B cell (primary cell): Measurements from ENCODE around the gene APOBEC4. TPM values are rescaled to one million over a fixed set of nuclear protein-coding genes. Genes with fewer than 3 reads are reported as not detected.
"Not testable (repeated sequence)": the region's sequence is repeated elsewhere in the genome, so short reads cannot be mapped to it uniquely, and the experiment has no call there.

Experiments
- ATAC-seq: fragments of 200-7000 bp; cut with Tn5 transposase; one replicate; pipeline ENCODE4 v1.10.0; 2021; ENCODE audit warnings: low read depth, mild to moderate bottlenecking, moderate number of reproducible peaks, moderate library complexity
- CTCF ChIA-PET: fragments of 350-600 bp; sonication (Branson Sonifier 250); formaldehyde crosslinking; loops from one replicate; lab custom pipeline; 2021; ENCODE audit warnings: antibody characterized with exemption, inconsistent platforms; lab: Charles Lee
- POLR2A ChIA-PET: fragments of 350-600 bp; sonication (Branson Sonifier 250); formaldehyde crosslinking; loops from one replicate; lab custom pipeline; 2021; ENCODE audit warnings: antibody characterized with exemption; lab: Charles Lee
- DNase-seq: peaks from one replicate; pipeline ENCODE4 v3.0.0; 2013
- H2AFZ ChIP-seq: 2 replicates; pipeline ENCODE4 v1.6.1; 2012; ENCODE audit warnings: mild to moderate bottlenecking, low read depth, low read length; ENCODE audit not compliant: insufficient read depth, poor library complexity, severe bottlenecking
- H3K27ac ChIP-seq, 2 donors: 1 replicate in 1 of 2; 2 replicates in 1 of 2; pipeline ENCODE4 v1.5.1; 2012 to 2013; ENCODE audit warnings: low read length in 2 of 2, mild to moderate bottlenecking in 2 of 2, moderate library complexity in 1 of 2
- H3K27me3 ChIP-seq, 4 experiments: fragments of 200-600 bp in 1 of 4; sonication (generic) in 1 of 4; replicated peaks in 1 of 4; 1 replicate in 2 of 4; 2 replicates in 2 of 4; pipeline versions ENCODE4 v1.6.1 to v1.7.0; 2013 to 2016; ENCODE audit warnings: low read length in 3 of 4, mild to moderate bottlenecking in 2 of 4, mixed read lengths in 1 of 4, moderate library complexity in 1 of 4; ENCODE audit not compliant: insufficient read depth in 4 of 4, control insufficient read depth in 3 of 4; ENCODE audit errors: control extremely low read depth in 1 of 4
- H3K36me3 ChIP-seq, 2 experiments: replicated peaks in 1 of 2; 1 replicate in 1 of 2; 2 replicates in 1 of 2; pipeline versions ENCODE4 v1.6.1 to v1.7.1; 2013; ENCODE audit warnings: low read length in 1 of 2; ENCODE audit not compliant: insufficient read depth in 2 of 2, control insufficient read depth in 1 of 2; ENCODE audit errors: control extremely low read depth in 1 of 2, extremely low read depth in 1 of 2
- H3K4me1 ChIP-seq, 2 donors: fragments of 200-600 bp in 1 of 2; sonication (generic) in 1 of 2; 1 replicate in 1 of 2; 2 replicates in 1 of 2; pipeline versions ENCODE4 v1.5.1 to v1.6.1; 2013 to 2017; ENCODE audit warnings: low read length in 2 of 2; ENCODE audit not compliant: control insufficient read depth in 2 of 2, insufficient read depth in 2 of 2
- H3K4me2 ChIP-seq: replicated peaks from 2 replicates; pipeline ENCODE3; 2012; ENCODE audit warnings: mild to moderate bottlenecking, low read depth, low read length; ENCODE audit not compliant: poor library complexity, severe bottlenecking
- H3K4me3 ChIP-seq, 5 experiments: fragments of 200-600 bp in 1 of 5; sonication (generic) in 1 of 5; 1 replicate in 3 of 5; 2 replicates in 2 of 5; pipeline versions ENCODE4 v1.5.1 to v1.7.0; 2011 to 2016; ENCODE audit warnings: low read length in 4 of 5, mild to moderate bottlenecking in 4 of 5, low read depth in 2 of 5, control low read depth in 1 of 5, moderate library complexity in 1 of 5; ENCODE audit not compliant: insufficient read depth in 1 of 5; ENCODE audit errors: control extremely low read depth in 1 of 5, extremely low read depth in 1 of 5
- H3K79me2 ChIP-seq: fragments of 200-600 bp; sonication (generic); one replicate; pipeline ENCODE4 v1.6.0; 2016; ENCODE audit warnings: low read length; ENCODE audit not compliant: control insufficient read depth, insufficient read depth
- H3K9ac ChIP-seq: fragments of 200-600 bp; sonication (generic); 2 replicates; pipeline ENCODE4 v1.6.1; 2017; ENCODE audit warnings: mild to moderate bottlenecking, low read length, moderate library complexity
- H3K9me3 ChIP-seq, 3 donors: one replicate each; pipeline versions ENCODE4 v1.6.1 to v1.7.1; 2013; ENCODE audit warnings: low read length in 2 of 3; ENCODE audit not compliant: control insufficient read depth in 2 of 3, insufficient read depth in 1 of 3; ENCODE audit errors: control extremely low read depth in 1 of 3
- H4K20me1 ChIP-seq: 2 replicates; pipeline ENCODE4 v1.6.0; 2012; ENCODE audit warnings: mild to moderate bottlenecking, low read length; ENCODE audit not compliant: insufficient read depth, control insufficient read depth, poor library complexity, severe bottlenecking
- H3K27ac Mint-ChIP-seq: one replicate; pipeline ENCODE4 v1.8.0; 2021; ENCODE audit warnings: mixed read lengths
- H3K27me3 Mint-ChIP-seq: one replicate; pipeline ENCODE4 v1.8.0; 2021; ENCODE audit warnings: mixed read lengths
- H3K4me1 Mint-ChIP-seq: one replicate; pipeline ENCODE4 v1.8.0; 2021; ENCODE audit warnings: mixed read lengths
- H3K4me3 Mint-ChIP-seq: one replicate; pipeline ENCODE4 v1.8.0; 2021; ENCODE audit warnings: mixed read lengths
- H3K9me3 Mint-ChIP-seq: one replicate; pipeline ENCODE4 v1.8.0; 2022; ENCODE audit warnings: mixed read lengths; ENCODE audit not compliant: insufficient read depth
- CTCF ChIP-seq: fragments of 200-600 bp; IDR thresholded peaks from one replicate; pipeline ENCODE4 v1.8.0; 2022; ENCODE audit warnings: antibody characterized with exemption, mild to moderate bottlenecking
- EZH2 ChIP-seq: IDR thresholded peaks from 2 replicates; pipeline ENCODE4 v1.6.1; 2012; ENCODE audit warnings: borderline replicate concordance, low read depth, mild to moderate bottlenecking, moderate library complexity, low read length; ENCODE audit not compliant: insufficient read depth, poor library complexity, severe bottlenecking
- WGBS: methylation state at CpG from one replicate; pipeline ENCODE4 v1.1.5; 2013; ENCODE audit warnings: missing lambda C conversion rate; ENCODE audit not compliant: insufficient coverage; 5-methylcytosine and 5-hydroxymethylcytosine counted together
- intact Hi-C: fragments of 100-400 bp; cut with micrococcal nuclease; formaldehyde crosslinking; loops from one replicate; pipeline ENCODE4 v1.10.0; 2022
- polyA plus RNA-seq: library from polyadenylated mRNA; depleted of rRNA; stranded (reverse); fragments of >200 nt; gene quantifications from 2 replicates; pipeline ENCODE4 v1.2.3, GENCODE V29; 2012
- total RNA-seq, 2 donors: library from RNA; stranded (reverse); fragments of 120-200 nt in 1 of 2; gene quantifications; 1 replicate in 1 of 2; 2 replicates in 1 of 2; pipeline versions ENCODE4 v1.2.3 to v1.2.4, GENCODE V29; 2013 to 2022

Gene APOBEC4
- total and polyA plus RNA-seq, 2 donors (not counting 1 experiment from before 2014, with no cell fraction given) = not detected

- Histone ChIP-seq H3K79me2 (no peaks in the 10 kb centered on the region), H3K4me2 (no peak overlapping the region), H3K9ac (no peak overlapping the region), H4K20me1 (no peaks in the 10 kb centered on the region), H3K27ac (no peak overlapping the region), H3K9me3 (no peaks in the 10 kb centered on the region), H2AFZ (no peak overlapping the region), H3K4me3 (no peak overlapping the region), H3K27me3 (no peaks in the 10 kb centered on the region), H3K36me3 (peaks cover 2 to 8% of the 10 kb centered on the region in 2 experiments), H3K4me1 (peaks cover 2 to 9% of the 10 kb centered on the region in 2 donors)
- DNase-seq (no peak), ATAC-seq (no peak)
- CTCF ChIA-PET = interaction anchor here (1.0 kb wide), 1 partner anchor 151 kb away, joined by 3 read pairs; no protein-coding TSS in a partner anchor
- H3K27me3 Mint-ChIP-seq = no peaks in the 10 kb centered on the region
- no peak for TF ChIP-seq CTCF
- TF ChIP-seq EZH2 = no peak
- H3K27ac Mint-ChIP-seq = no peak overlapping the region
- WGBS = no CpG with 5 or more reads among the region's 2 CpGs
- POLR2A ChIA-PET = no interaction called here
- H3K4me1 Mint-ChIP-seq = peaks cover 19% of the 10 kb centered on the region
- H3K9me3 Mint-ChIP-seq = no peaks in the 10 kb centered on the region
- intact Hi-C loops = loop anchor here (5.0 kb wide), 2 partner anchors 98 to 658 kb away; no protein-coding TSS in a partner anchor
- no peak overlapping the region for H3K4me3 Mint-ChIP-seq
These were observed 32.8 kb downstream of the APOBEC4 start for GRCh38 chr1:183620311-183620710.

GRCh38 chr1:183619781-183620180 is 33.3 kb downstream of the APOBEC4 start:
- H3K79me2 ChIP-seq = no peaks in the 10 kb centered on the region
- no peak overlapping the region for H3K4me3 ChIP-seq
- H4K20me1 ChIP-seq = no peaks in the 10 kb centered on the region
- H3K9ac ChIP-seq = no peak overlapping the region
- no peaks in the 10 kb centered on the region for H3K9me3 ChIP-seq
- no peaks in the 10 kb centered on the region for H3K9me3 Mint-ChIP-seq
- DNase-seq (no peak), ATAC-seq (no peak)
- H3K4me1 ChIP-seq = peaks cover 2 to 9% of the 10 kb centered on the region in 2 donors
- no peaks in the 10 kb centered on the region for H3K27me3 ChIP-seq
- no CpG with 5 or more reads among the region's 1 CpG for WGBS
- ChIA-PET CTCF (interaction anchor here (1.0 kb wide), 1 partner anchor 151 kb away, joined by 3 read pairs; no protein-coding TSS in a partner anchor), POLR2A (no interaction called here)
- TF ChIP-seq CTCF (no peak), EZH2 (no peak)
- intact Hi-C loops = loop anchor here (5.0 kb wide), 2 partner anchors 97 to 657 kb away; no protein-coding TSS in a partner anchor
- peaks cover 2% of the 10 kb centered on the region for H3K27me3 Mint-ChIP-seq
- H2AFZ ChIP-seq = no peak overlapping the region
- no peak overlapping the region for H3K27ac Mint-ChIP-seq
- peaks cover 2 to 3% of the 10 kb centered on the region in 2 experiments for H3K36me3 ChIP-seq
- H3K27ac ChIP-seq = no peak overlapping the region
- peaks cover 19% of the 10 kb centered on the region for H3K4me1 Mint-ChIP-seq
- H3K4me2 ChIP-seq = no peak overlapping the region
- H3K4me3 Mint-ChIP-seq = no peak overlapping the region

- H3K27me3 ChIP-seq, CTCF ChIA-PET, H3K9ac ChIP-seq, H3K27me3 Mint-ChIP-seq, H2AFZ ChIP-seq, H3K79me2 ChIP-seq, H3K27ac ChIP-seq, H3K4me3 ChIP-seq, DNase-seq, intact Hi-C loops, H3K27ac Mint-ChIP-seq, ATAC-seq, H3K9me3 Mint-ChIP-seq, H3K4me1 ChIP-seq, POLR2A ChIA-PET, H3K4me3 Mint-ChIP-seq, H4K20me1 ChIP-seq, H3K36me3 ChIP-seq, H3K9me3 ChIP-seq, H3K4me2 ChIP-seq: not testable (repeated sequence)
- H3K4me1 Mint-ChIP-seq = peaks cover 16% of the 10 kb centered on the region
- 100% methylated on average over 1 of the region's 5 CpGs for WGBS
These were observed 34.9 kb downstream of the APOBEC4 start for GRCh38 chr1:183618202-183618601.
